GM21717 (cell line): ENCODE data around the gene EHD4.

Experiments used
- ATAC-seq: cut with Tn5 transposase; IDR thresholded peaks from one replicate; pipeline ENCODE4 v1.9.1; 2021; ENCODE audit warnings: mild to moderate bottlenecking, moderate library complexity; ENCODE audit not compliant: unreplicated experiment

EHD4 gene

GRCh38 chr15:41981371-41982132 is 9.2 kb upstream of the EHD4 start:
- ATAC-seq: no peak

GRCh38 chr15:41980654-41981323 is 8.4 kb upstream of the EHD4 start:
- ATAC-seq: no peak

GRCh38 chr15:41979493-41980266 is 7.3 kb upstream of the EHD4 start:
- no peak for ATAC-seq

- ATAC-seq: no peak
These were observed 6.2 kb upstream of the EHD4 start for GRCh38 chr15:41978534-41978933.

- no peak for ATAC-seq
These were observed 5.5 kb upstream of the EHD4 start for GRCh38 chr15:41977757-41978383.

- ATAC-seq: no peak
These were observed 3.3 kb upstream of the EHD4 start for GRCh38 chr15:41975669-41976068.

GRCh38 chr15:41974041-41974440 is 1.7 kb upstream of the EHD4 start:
- ATAC-seq: no peak

- peak; percentile 17 for ATAC-seq
These were observed 483 bp downstream of the EHD4 start for GRCh38 chr15:41971895-41972252.

GRCh38 chr15:41971089-41971894 is 1.1 kb downstream of the EHD4 start:
- ATAC-seq: peak; percentile 49

- ATAC-seq: no peak
These were observed 1.9 kb downstream of the EHD4 start for GRCh38 chr15:41970456-41970855.

GRCh38 chr15:41969851-41970431 is 2.4 kb downstream of the EHD4 start:
- ATAC-seq: no peak

GRCh38 chr15:41968701-41969100 is 3.7 kb downstream of the EHD4 start:
- ATAC-seq: no peak

- no peak for ATAC-seq
These were observed 4.7 kb downstream of the EHD4 start for GRCh38 chr15:41967506-41968206.

GRCh38 chr15:41966920-41967465 is 5.4 kb downstream of the EHD4 start:
- ATAC-seq: no peak

GRCh38 chr15:41966414-41966812 is 5.9 kb downstream of the EHD4 start:
- ATAC-seq: no peak

GRCh38 chr15:41965441-41966413 is 6.6 kb downstream of the EHD4 start:
- no peak for ATAC-seq

GRCh38 chr15:41961595-41962202 is 10.7 kb downstream of the EHD4 start:
- no peak for ATAC-seq
